Common myeloid progenitor, CD34-positive (primary cell): ENCODE data around the gene CORO7.

Experiments
- CTCF ChIA-PET: fragments of 350-600 bp; sonication (Branson Sonifier 250); formaldehyde crosslinking; loops from one replicate; lab custom pipeline; 2021; ENCODE audit warnings: antibody characterized with exemption; lab: Charles Lee
- POLR2A ChIA-PET: fragments of 350-600 bp; sonication (Branson Sonifier 250); formaldehyde crosslinking; loops from one replicate; lab custom pipeline; 2021; ENCODE audit warnings: antibody characterized with exemption; lab: Charles Lee
- DNase-seq, 3 donors: peaks; one replicate each; pipeline versions ENCODE4 v3.0.0 to v3.0.0-alpha.2; 2013
- H3K27ac ChIP-seq, 2 experiments: 1 replicate in 1 of 2; 2 replicates in 1 of 2; pipeline ENCODE4 v1.7.0; 2013; ENCODE audit warnings: inconsistent platforms in 2 of 2, low read length in 2 of 2, mild to moderate bottlenecking in 2 of 2, low read depth in 1 of 2, moderate library complexity in 1 of 2; ENCODE audit not compliant: severe bottlenecking in 2 of 2, insufficient read depth in 1 of 2, poor library complexity in 1 of 2
- H3K27me3 ChIP-seq, 5 experiments: replicated peaks in 2 of 5; 1 replicate in 3 of 5; 2 replicates in 2 of 5; pipeline versions ENCODE4 v1.6.1 to v1.7.0; 2013; ENCODE audit warnings: low read length in 4 of 5, mild to moderate bottlenecking in 2 of 5, moderate library complexity in 2 of 5, inconsistent platforms in 1 of 5; ENCODE audit not compliant: insufficient read depth in 5 of 5, control insufficient read depth in 4 of 5
- H3K36me3 ChIP-seq, 4 experiments: 1 replicate in 2 of 4; 2 replicates in 2 of 4; pipeline versions ENCODE4 v1.6.1 to v1.7.0; 2013; ENCODE audit warnings: low read length in 3 of 4, control low read depth in 1 of 4, mild to moderate bottlenecking in 1 of 4; ENCODE audit not compliant: control insufficient read depth in 4 of 4, insufficient read depth in 4 of 4
- H3K4me1 ChIP-seq, 4 experiments: 1 replicate in 3 of 4; 2 replicates in 1 of 4; pipeline versions ENCODE4 v1.6.1 to v1.7.1; 2013; ENCODE audit warnings: low read length in 3 of 4, mild to moderate bottlenecking in 3 of 4, control low read depth in 1 of 4, inconsistent platforms in 1 of 4, moderate library complexity in 1 of 4; ENCODE audit not compliant: control insufficient read depth in 4 of 4, insufficient read depth in 4 of 4; ENCODE audit errors: control extremely low read depth in 1 of 4
- H3K4me3 ChIP-seq, 7 experiments: 1 replicate in 4 of 7; 2 replicates in 3 of 7; pipeline versions ENCODE4 v1.5.1 to v1.7.0; 2013; ENCODE audit warnings: mild to moderate bottlenecking in 7 of 7, low read length in 6 of 7, moderate library complexity in 6 of 7, inconsistent platforms in 2 of 7, low read depth in 2 of 7, control low read depth in 1 of 7; ENCODE audit not compliant: insufficient read depth in 4 of 7, control insufficient read depth in 1 of 7; ENCODE audit errors: extremely low read depth in 1 of 7
- H3K9me3 ChIP-seq, 5 experiments: 1 replicate in 4 of 5; 2 replicates in 1 of 5; pipeline versions ENCODE4 v1.6.1 to v1.7.1; 2013; ENCODE audit warnings: low read length in 4 of 5, mild to moderate bottlenecking in 2 of 5, inconsistent platforms in 1 of 5, low read depth in 1 of 5, moderate library complexity in 1 of 5; ENCODE audit not compliant: control insufficient read depth in 4 of 5, insufficient read depth in 2 of 5; ENCODE audit errors: control extremely low read depth in 1 of 5
- WGBS: methylation state at CpG from one replicate; pipeline ENCODE4 v1.1.5; 2013; ENCODE audit not compliant: insufficient coverage; 5-methylcytosine and 5-hydroxymethylcytosine counted together

CORO7 gene

GRCh38 chr16:4384509-4384942 lies 31.9 kb downstream of the CORO7 start:
- CTCF ChIA-PET = interaction anchor here (1.5 to 12.2 kb wide), 2 partner anchors 10 to 18 kb away, joined by 4 to 112 read pairs; no protein-coding TSS in a partner anchor
- H3K36me3 ChIP-seq = peaks cover 9 to 74% (median 49%) of the 10 kb centered on the region in 4 experiments
- WGBS = 66% methylated on average over 13 of the region's 20 CpGs

GRCh38 chr16:4383591-4384444 lies 32.6 kb downstream of the CORO7 start:
- ChIA-PET CTCF (interaction anchor here (12.2 kb wide), 1 partner anchor 18 kb away, joined by 112 read pairs; no protein-coding TSS in a partner anchor), POLR2A (no interaction called here)
- WGBS = 96% methylated on average over 11 of the region's 12 CpGs
- no peaks in the 10 kb centered on the region for H3K9me3 ChIP-seq
- H3K36me3 ChIP-seq = peaks cover 5 to 71% (median 45%) of the 10 kb centered on the region in 4 experiments
- DNase-seq = no peak
- H3K27me3 ChIP-seq = no peaks in the 10 kb centered on the region
- peaks cover 0 to 4% (median 0%) of the 10 kb centered on the region in 4 experiments for H3K4me1 ChIP-seq
- H3K4me3 ChIP-seq = no peak overlapping the region
- H3K27ac ChIP-seq = no peak overlapping the region

More at GRCh38 chr16:4384509-4384942, 31.9 kb downstream of the CORO7 start:
- Histone ChIP-seq H3K27ac (no peak overlapping the region), H3K9me3 (no peaks in the 10 kb centered on the region), H3K27me3 (no peaks in the 10 kb centered on the region), H3K4me3 (no peak overlapping the region), H3K4me1 (peaks cover 0 to 4% (median 0%) of the 10 kb centered on the region in 4 experiments)
- DNase-seq = peak in 1 of 3 donors; percentile 23
- POLR2A ChIA-PET = no interaction called here

- 99% methylated on average over 11 of the region's 21 CpGs for WGBS
- POLR2A ChIA-PET = interaction anchor here (0.6 to 1.0 kb wide), 2 partner anchors 22 to 34 kb away, joined by 3 to 4 read pairs; no protein-coding TSS in a partner anchor
- H3K36me3 ChIP-seq = peaks cover 5 to 63% (median 41%) of the 10 kb centered on the region in 4 experiments
- DNase-seq = no peak
- no peaks in the 10 kb centered on the region for H3K9me3 ChIP-seq
- peaks cover 0 to 4% (median 0%) of the 10 kb centered on the region in 4 experiments for H3K4me1 ChIP-seq
- no peak overlapping the region for H3K27ac ChIP-seq
- no peak overlapping the region for H3K4me3 ChIP-seq
- CTCF ChIA-PET = no interaction called here
- no peaks in the 10 kb centered on the region for H3K27me3 ChIP-seq
These were observed 33.5 kb downstream of the CORO7 start for GRCh38 chr16:4382795-4383357.

GRCh38 chr16:4381935-4382794 lies 34.2 kb downstream of the CORO7 start:
- POLR2A ChIA-PET = interaction anchor here (0.6 to 1.0 kb wide), 2 partner anchors 21 to 33 kb away, joined by 3 to 4 read pairs; no protein-coding TSS in a partner anchor
- CTCF ChIA-PET = interaction anchor here (1.1 kb wide), 1 partner anchor 18 kb away, joined by 3 read pairs; no protein-coding TSS in a partner anchor
- peaks cover 3 to 63% (median 39%) of the 10 kb centered on the region in 4 experiments for H3K36me3 ChIP-seq
- H3K27ac ChIP-seq = no peak overlapping the region
- H3K4me1 ChIP-seq = peaks cover 0 to 4% (median 0%) of the 10 kb centered on the region in 4 experiments
- H3K27me3 ChIP-seq = no peaks in the 10 kb centered on the region
- H3K4me3 ChIP-seq = no peak overlapping the region
- DNase-seq = no peak
- H3K9me3 ChIP-seq = no peaks in the 10 kb centered on the region
- WGBS = 97% methylated on average over 55 of the region's 55 CpGs

GRCh38 chr16:4381072-4381934 lies 35.1 kb downstream of the CORO7 start:
- DNase-seq = no peak
- H3K27me3 ChIP-seq = no peaks in the 10 kb centered on the region
- peaks cover 0 to 4% (median 0%) of the 10 kb centered on the region in 4 experiments for H3K4me1 ChIP-seq
- H3K27ac ChIP-seq = no peak overlapping the region
- H3K4me3 ChIP-seq = no peak overlapping the region
- peaks cover 2 to 61% (median 33%) of the 10 kb centered on the region in 4 experiments for H3K36me3 ChIP-seq
- POLR2A ChIA-PET = interaction anchor here (1.0 kb wide), 1 partner anchor 20 kb away, joined by 3 read pairs; no protein-coding TSS in a partner anchor
- CTCF ChIA-PET = interaction anchor here (1.1 kb wide), 1 partner anchor 19 kb away, joined by 3 read pairs; no protein-coding TSS in a partner anchor
- WGBS = 96% methylated on average over 58 of the region's 59 CpGs
- H3K9me3 ChIP-seq = no peaks in the 10 kb centered on the region
